HG02938 (cell line): ENCODE data around the gene IFIH1.

Source experiments
- ATAC-seq: cut with Tn5 transposase; IDR thresholded peaks from one replicate; pipeline ENCODE4 v1.9.1; 2021; ENCODE audit warnings: mild to moderate bottlenecking, moderate library complexity; ENCODE audit not compliant: unreplicated experiment

The IFIH1 gene

DNA sequence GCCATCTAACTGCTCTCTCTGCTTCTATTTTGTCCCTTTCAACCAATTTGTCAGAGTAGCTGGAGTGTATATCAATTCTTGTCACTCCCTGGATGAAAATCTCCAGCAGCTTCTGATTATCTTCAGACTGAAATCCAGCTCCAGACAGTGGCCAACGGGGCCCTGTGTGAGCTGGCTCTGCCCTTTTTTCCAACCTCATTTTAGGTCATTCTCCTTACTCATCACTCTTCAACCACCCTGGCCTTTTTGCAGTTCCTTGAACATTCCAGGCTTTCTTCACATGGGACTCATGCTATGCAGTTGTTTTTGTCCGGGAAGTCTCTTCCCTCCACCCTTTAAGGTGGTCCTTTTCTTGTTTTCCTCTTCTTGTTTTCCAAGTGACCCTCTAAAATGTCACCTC, 59.8 kb downstream of the IFIH1 start:
- no peak for ATAC-seq

DNA sequence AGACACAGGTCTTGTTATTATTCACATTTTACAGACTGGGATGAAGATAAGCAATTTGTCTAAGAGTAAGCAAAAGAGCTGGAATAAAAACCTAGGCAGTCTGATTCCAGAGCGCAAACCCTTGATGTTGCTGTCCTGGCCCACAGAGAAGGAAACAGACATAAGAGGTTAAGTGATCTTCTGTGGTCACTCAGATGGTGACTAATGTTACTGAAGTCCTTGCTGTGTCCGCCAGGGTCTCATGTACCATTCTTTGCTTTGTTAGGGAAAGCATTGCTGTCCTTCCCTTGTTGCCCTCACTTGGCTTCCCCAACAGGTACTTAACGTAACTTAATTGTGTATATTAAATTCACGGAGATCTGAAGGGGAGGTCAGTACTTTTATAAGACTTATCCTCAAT, 60.3 kb downstream of the IFIH1 start:
- ATAC-seq = no peak

DNA sequence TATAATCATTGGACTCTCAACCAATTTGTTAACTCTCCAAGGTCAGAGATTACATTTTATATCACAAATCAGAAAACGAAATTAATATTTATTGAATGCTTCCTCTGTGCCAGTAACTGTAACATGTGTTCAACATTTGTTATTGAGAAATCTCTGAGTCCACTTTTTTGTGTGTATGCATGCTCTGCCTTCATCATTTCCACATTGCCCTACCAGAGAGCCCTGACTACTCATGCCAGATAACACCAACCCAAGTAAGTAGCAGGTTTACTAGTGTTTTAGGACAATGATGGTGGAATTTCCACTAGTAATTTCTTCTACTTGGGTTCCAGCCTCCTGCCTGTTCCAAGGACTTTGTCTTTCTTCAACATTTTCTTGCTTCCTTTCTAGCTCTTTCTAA, 61.1 kb downstream of the IFIH1 start:
- ATAC-seq = no peak

DNA sequence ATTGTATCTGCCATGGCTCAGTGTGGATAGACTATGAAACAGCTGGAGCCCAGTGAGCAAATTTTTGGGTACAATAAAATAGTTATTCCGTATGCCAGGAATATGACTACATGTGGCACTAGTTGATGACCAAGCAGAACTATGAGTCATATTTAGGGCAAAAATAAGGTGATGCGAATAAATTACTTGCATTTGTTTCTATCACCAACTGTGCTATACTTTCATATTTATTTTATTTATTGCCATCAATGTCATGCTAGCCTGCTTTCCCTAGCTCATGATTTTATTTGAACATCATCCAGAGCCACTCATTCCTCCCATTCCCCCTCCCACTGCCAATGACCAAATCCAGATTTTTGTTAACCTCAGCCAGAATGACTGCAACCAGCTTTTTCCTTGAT, 61.9 kb downstream of the IFIH1 start:
- ATAC-seq = no peak

DNA sequence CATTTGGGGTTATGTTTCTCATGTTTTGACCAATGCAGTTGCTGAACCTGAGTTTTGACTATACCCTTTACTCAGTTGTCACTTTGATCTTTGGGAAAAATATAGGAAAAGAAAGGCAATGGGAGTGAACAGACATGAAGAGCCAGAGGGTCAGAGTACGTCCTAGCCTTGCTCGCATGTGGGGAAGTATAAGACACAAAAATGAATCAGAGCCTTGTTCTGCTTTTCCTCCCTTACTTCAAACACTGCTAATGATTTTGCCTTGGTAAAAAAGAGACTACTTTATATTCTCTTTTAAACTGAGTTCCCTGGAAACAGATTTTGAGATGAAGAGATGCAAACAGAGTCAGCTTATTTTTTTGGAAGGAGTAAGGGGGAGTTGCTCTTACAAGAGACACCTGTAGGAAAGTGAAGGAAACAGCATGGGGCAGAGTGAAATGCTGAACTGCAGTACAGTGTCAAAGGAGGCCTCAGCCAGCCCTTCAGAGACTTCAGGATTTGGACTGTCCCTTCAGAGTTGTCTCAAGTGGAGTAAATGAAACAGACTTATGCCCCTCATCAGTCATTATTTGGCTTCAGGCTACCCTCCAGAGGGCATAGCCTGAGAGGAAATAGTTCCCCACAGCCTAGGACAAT, 64.1 kb downstream of the IFIH1 start:
- no peak for ATAC-seq

DNA sequence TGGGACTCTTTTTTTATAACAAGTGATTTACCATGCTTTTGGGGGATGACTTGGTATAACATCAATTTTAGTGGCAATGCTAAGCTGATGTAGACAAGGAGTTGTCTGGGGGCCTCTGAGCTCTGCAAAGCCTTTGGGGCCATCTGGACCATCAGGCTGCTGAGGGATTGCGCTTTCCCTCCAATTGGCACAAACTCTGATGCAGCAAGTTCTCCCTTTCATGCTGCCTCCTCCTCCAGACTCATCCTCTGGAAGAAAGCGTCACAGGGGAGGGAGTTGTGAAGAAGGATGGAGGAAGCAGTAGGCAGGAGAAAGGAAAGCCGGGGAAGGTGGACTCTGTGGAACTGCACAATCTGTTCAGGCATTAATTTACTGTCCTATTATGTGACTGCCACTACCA, 65.0 kb downstream of the IFIH1 start:
- ATAC-seq = no peak

DNA sequence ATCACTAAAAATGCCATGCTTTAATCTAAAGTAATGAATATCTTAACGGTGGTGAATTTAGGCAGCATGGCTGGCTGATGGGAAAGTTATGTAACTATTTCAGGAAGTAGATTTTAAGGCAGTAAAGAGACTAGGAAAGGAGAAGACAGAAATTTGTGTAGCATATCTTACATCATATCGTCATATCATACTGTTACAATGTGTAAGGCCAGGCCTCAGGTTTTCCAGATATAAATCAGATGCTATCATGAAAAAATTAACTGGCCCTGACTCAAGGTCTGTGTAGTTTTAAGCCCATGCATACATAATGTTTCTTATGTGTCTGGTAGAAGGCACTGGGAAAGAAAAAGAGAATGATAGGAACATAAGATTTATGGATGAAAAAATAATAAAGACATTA, 66.3 kb downstream of the IFIH1 start:
- ATAC-seq = no peak

DNA sequence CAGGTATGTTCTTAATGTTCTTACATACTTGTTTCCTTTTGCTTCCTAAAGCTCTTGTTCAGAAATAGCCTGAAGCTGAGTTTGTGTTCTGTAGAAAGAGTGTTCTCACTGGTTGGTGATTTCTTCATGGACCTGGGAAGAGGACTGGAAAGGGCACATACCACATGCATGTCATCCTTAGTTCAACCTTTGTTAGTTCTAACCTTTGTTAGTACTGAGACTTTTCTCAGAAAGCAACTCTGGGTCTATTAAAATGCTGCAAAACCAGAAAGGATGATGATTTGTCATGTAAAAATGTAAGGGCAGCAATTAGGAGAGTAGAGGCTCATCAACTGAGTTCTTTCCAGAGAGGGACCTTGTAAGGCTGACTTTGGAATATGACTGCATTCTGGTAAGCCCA, 72.7 kb downstream of the IFIH1 start:
- ATAC-seq = no peak

DNA sequence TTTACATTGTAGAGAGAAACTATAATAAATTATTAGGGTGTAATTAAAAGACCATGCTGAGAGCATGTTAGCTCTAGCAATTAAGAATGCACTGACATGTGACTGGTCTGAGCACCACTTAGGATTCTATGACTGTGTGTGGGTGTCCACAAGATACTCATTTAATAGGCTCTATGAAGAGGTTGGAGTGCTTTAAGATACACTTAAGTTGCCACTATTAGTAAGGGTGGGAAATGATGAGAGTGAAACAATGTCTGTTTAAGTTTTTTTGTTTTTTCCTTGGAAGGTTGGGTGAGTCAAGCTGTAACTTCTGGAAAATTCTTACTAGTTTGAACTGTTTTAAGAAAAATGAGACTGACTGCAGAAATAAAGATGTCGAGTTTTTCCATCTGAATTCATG, 73.4 kb downstream of the IFIH1 start:
- ATAC-seq = no peak

DNA sequence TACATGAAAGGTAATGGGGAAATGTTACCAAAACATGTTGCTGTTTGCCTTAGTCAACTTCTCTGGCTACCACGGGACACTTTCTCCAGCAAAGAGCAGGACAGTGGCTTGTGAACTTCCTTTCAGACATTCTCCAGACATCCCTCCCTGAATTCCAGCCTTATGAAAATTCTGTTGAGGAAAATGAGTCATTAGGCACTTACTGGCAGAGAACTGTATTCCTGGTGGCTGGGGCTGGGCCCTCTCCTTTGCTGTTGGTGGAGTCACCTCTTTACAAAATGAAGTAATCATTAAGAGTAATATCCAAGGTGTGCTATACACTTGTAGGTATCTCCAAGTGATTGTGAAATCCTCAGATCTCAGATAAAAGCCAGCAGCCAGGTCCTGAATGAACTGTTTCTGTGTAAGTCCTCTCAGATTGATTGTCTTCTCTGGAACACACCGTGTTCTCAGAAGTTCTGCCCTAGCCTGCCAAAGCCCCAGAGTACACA, 73.9 kb downstream of the IFIH1 start:
- no peak for ATAC-seq

DNA sequence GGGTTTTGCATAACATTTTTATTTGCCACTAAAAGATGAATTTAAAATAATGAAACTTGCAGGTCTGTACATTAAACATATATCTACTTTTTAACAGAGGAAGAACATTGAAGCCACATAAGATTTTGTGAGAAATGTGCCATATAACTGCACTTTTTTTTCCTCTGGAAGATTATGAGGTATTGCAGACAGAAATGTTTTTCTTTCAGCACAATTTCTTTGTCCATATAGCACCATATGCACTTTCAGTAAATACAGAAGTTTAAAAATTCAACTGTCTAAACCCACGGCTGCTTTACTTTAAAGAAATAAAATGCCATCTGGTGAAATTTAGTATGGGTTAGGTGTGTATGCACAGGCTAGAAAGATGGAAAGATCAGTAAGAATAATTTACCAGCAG, 74.8 kb downstream of the IFIH1 start:
- no peak for ATAC-seq

DNA sequence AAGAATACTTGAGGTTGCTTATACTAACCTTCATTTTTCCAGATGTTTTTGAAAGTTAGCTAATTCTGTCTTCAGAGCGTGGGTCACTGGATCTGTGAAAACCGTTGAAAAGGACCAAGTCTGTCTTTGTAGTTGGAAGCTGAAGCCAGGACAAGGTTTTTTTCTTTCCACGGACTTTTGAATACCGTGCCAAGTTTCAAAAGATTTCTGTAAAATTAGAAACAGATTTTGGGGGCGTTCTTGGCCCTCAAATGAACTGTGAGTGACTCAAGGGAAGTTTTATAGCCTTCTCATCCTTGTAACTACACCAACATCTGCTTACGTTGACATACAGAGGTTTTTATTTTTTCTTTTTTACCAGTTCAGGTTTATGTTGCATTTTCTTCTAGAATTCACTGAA, 75.2 kb downstream of the IFIH1 start, which contains the start of gene FAP:
Gene FAP (minus strand): TSS at position 152 of the 400 bp plus-strand sequence. CDS start 118 bp downstream, at position 34.
- no peak for ATAC-seq

DNA sequence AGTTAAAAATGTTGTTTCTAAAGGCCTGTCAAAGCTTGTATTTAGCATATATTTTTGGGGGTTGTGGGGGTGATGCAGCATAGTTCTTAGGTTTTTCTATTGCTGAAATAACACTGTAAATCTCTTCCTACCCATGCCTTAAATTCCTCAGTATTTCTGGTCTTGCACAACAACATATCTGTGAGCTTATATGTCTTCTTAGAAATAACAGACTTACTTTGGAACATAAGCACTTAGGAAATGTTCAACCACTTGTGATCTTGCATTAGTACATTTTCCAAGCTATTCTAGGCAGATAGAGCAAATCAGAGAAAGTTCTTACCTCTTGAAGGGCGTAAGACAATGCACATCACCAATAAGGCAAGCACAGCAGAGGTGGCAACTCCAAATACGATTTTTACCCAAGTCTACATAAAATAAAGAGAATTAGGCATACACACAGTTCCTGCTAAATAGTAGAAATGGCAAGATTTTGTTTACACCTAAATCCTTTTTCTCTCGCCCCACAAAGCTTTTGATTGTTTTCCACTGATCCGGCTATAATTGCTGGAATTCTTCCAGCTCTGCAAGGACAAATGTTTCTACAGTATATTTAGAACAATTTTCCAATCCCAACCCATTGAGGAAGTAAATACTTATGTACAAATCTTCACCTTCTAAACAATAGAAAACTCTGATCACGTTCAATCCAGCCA, 75.8 kb downstream of the IFIH1 start:
- no peak for ATAC-seq

DNA sequence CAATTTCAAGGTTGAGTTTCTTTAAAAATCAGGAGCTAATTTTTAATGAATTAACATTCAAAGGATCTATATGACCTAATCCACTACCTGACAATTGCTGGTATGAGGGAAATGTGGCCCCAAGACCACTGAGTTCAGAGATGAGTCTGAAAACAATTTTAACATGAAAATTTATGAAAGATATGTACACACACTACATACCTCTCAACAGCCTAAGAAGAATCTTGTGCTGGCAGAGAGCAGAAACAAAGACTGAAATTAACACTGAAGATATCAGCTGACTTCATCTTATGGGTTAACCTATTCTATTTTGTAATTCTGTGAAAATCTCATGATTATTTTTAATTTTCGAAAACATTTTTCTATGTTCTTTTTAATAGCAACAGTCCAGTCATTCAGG, 76.9 kb downstream of the IFIH1 start:
- no peak for ATAC-seq

DNA sequence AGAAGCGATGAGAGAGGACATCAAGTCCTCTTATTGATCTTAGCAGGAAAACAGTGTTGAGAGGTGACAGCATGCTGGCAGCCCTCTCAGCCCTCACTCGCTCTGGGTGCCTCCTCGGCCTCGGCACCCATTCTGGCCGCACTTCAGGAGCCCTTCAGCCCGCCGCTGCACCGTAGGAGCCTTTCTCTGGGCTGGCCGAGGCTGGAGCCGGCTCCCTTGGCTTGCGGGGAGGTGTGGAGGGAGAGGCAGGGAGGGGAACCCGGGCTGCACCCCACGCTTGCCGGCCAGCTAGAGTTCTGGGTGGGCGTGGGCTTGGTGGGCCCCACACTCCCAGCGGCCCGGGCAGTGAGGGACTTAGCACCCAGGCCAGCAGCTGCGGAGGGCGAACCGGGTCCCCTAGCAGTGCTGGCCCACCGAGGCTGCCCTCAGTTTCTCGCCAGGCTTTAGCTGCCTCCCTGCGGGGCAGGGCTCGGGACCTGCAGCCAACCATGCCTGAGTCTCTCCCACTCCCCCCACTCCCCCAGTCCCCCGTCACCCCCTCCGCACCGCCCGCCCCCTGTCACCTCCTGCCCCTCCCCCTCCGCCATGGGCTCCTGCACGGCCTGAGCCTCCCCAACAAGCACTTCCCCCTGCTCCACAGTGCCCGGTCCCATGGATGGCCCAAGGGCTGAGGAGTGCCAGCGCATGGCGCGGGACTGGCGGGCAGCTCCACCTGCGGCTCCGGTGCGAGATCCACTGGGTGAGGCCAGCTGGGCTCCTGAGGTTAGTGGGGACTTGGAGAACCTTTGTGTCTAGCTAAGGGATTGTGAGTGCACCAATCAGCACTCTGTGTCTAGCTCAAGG, 83.6 kb downstream of the IFIH1 start:
- ATAC-seq = no peak

DNA sequence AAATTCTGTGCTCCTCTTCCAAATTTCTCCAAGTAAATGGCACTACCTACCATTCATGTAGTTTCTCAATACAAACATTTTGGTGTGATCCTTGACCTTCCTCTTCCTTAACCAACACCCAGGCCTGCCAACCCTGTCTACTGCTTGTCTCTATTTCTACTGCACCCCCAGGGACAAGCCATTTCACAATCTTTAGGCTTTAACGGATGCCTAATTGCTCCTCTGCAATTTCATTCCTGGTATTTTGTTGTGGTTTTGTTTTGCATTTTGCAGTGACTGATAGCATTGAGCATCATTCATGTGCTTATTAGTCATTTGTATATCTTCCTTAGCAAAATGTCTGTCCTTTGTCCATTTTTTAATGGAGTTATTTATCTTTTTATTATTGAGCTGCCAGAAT, 85.3 kb downstream of the IFIH1 start:
- no peak for ATAC-seq

DNA sequence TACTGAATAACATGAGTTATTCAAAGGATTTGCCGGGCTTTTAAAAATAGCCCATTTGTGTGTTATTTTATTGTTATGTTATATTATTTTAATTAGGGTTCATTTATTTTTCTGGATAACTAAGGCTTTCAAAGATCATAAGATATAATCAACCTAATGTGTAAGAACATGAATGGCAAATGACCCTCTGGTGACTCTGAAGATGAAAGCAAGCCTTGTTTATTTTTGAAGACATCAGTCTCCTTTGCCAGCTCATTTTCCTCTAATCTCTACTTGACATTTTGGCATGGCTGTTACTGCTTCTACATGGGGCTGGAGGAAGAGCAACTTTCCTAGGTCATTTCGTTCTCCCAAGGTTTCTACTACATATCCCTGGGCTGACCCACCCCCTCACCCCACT, 85.8 kb downstream of the IFIH1 start:
- ATAC-seq = no peak

DNA sequence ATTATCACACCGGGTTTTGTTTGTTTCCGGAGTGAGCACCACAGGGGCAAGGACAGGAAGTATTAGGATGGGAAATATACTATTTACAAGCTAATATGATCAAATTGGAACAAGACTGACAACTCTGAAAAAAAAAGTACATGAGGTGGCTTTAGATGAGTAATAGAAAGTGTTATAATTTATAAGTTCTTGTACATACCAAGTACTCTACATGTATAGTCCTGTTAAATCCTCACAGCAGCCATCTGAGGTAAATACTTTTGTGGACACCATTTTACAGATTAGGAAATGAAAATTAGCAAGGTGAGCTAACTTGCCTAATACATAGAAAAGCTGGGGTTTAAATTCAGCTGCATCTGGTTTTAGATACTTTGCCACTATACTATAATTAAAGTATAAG, 86.5 kb downstream of the IFIH1 start:
- no peak for ATAC-seq

DNA sequence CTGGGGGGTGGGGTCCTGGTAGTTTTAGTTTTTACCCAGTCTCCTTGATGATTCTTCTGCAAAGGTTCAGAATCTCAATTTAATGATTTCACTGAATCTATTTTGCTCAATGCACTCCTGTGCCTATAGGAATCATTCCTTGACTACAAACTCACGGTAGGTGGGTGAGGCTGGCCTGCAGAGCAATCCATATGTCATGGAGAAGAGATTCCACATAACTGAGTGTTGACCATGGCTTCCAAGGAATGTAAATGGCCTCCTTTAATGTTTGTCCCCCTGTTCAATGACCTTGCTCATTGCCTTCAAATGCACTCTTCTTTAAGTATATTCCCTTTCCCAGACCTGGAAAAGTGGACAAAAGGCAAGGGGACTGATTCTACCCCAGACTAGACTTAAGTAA, 87.7 kb downstream of the IFIH1 start:
- no peak for ATAC-seq

DNA sequence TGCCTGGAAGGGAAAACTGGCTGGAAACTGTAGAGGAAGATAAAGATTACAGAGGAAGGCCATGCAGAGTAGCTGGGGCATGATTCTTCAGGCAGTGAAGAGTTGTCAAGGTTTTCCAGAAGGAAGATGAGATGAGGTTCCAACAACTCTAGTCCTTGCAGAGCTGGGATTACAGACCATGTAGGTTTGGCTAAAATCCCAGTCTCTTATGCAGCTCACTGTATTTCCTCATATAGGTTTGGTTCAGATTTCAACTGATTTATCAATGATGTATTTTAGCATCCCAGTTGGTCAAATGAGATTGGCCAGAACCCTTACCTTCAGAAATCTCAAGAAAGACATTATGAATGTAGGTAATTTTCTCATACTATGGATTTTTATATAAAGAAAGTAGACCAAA, 91.6 kb downstream of the IFIH1 start:
- ATAC-seq = no peak

DNA sequence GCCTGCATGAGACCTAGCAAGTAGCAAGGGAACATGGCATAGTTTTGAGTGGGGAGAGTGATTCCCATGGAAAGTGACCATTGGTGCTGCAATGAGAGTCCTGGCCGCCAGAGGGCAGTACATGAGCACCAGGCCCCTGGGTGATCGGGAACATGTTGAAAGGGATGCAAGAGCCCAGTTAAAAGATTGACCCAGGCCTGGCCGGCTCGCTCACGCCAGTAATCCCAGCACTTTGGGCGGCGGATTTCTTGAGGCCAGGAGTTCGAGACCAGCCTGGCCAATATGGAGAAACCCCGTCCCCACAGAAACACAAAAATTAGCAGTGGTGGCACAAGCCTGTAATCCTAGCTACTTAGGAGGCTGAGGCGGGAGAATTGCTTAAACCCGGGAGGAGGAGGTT, 97.4 kb downstream of the IFIH1 start:
- peak; percentile 91 for ATAC-seq

DNA sequence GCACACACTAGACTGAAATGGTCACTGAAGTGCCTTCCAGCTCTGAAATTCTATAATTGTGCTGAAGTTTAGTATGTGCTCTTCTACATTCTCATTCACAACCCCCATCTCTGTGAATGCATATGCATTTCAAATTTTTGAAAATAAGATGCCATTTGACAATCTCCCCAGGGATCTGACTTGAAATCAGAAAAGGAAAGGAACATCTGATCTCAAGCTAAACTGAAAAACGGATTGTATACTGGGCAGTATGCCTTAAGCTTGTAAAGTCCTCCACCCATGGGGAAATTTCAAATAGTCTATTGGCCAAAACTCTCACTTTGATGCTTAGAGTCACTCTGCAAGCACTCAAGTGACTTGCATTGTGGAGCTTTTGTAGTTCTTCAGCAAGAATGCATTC, 98.1 kb downstream of the IFIH1 start:
- ATAC-seq = no peak
